A549 (cell line): ENCODE measurements around the gene HIGD1A.

Source experiments
- EHMT2 ChIP-seq: fragments of 200-600 bp; sonication (generic); IDR thresholded peaks from 2 replicates; pipeline ENCODE4 v1.6.1; 2016; ENCODE audit warnings: antibody characterized with exemption, low read depth, mild to moderate bottlenecking, moderate library complexity
- ESRRA ChIP-seq: fragments of 150-350 bp; IDR thresholded peaks from 2 replicates; pipeline ENCODE4 v1.6.1; 2014; ENCODE audit warnings: mild to moderate bottlenecking, low read length, borderline replicate concordance
- HOXA7 ChIP-seq: fragments of 250-450 bp; sonication (Bioruptor Pico); IDR thresholded peaks from 2 replicates; pipeline ENCODE4 v1.5.0; 2020; ENCODE audit warnings: mild to moderate bottlenecking, moderate library complexity
- JUNB ChIP-seq: fragments of >200 bp; sonication (Bioruptor Twin); formaldehyde crosslinking; IDR thresholded peaks from 2 replicates; pipeline ENCODE4 v1.6.1; 2016
- MYC ChIP-seq: IDR thresholded peaks from 2 replicates; pipeline ENCODE4 v1.6.1; 2012; ENCODE audit warnings: mild to moderate bottlenecking, inconsistent platforms, low read length, improper control_type of control experiment, borderline replicate concordance
- RAD21 ChIP-seq, 2 experiments: fragments of >200 bp in 1 of 2; sonication (Bioruptor Twin) in 1 of 2; formaldehyde crosslinking in 1 of 2; IDR thresholded peaks in 1 of 2; conservative IDR thresholded peaks in 1 of 2; 2 replicates in 1 of 2; 3 replicates in 1 of 2; pipeline ENCODE4 v1.6.1; 2012 to 2018; ENCODE audit warnings: inconsistent platforms in 1 of 2
- RFX5 ChIP-seq: fragments of 450-650 bp; IDR thresholded peaks from 2 replicates; pipeline ENCODE4 v1.7.1; 2014; ENCODE audit warnings: antibody characterized with exemption, mild to moderate bottlenecking, moderate library complexity
- TF ChIP-seq, protein P1 (sequence below): fragments of >200 bp; sonication (Bioruptor Twin); formaldehyde crosslinking; IDR thresholded peaks from 3 replicates; pipeline ENCODE4 v1.5.1; 2016

DNA sequence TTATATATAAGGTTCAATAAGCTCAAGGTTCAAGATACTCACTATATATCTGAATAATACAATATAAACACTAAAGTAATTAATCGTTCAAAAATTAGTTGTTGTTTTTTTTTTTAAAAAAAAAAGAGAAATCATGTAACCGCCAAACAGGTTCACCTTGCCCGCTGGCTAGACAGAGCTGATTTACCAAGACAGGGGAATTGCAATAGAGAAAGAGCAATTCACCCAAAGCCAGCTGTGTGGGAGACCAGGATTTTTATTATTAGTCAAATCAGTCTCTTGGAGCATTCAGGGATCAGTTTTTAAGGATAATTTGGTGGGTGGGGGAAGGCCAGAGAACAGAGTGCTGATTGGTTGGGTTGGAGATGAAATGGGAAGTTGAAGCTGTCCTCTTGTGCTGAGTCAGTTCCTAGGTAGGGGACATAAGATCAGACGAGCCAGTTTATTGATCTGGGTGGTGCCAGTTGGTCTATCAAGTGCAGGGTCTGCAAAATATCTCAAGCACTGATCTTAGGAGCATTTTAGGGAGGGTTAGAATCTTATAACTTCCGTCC is 7.9 kb downstream of the HIGD1A start:
- TF ChIP-seq RFX5 (no peak), MYC (no peak), HOXA7 (no peak), ESRRA (no peak), JUNB (no peak), RAD21 (conservative IDR thresholded peaks at IDR 0.05 in 1 of 2, IDR thresholded peaks at IDR 0.05 in 1 of 2) (no peak), EHMT2 (no peak)
- TF ChIP-seq, protein P1, sequence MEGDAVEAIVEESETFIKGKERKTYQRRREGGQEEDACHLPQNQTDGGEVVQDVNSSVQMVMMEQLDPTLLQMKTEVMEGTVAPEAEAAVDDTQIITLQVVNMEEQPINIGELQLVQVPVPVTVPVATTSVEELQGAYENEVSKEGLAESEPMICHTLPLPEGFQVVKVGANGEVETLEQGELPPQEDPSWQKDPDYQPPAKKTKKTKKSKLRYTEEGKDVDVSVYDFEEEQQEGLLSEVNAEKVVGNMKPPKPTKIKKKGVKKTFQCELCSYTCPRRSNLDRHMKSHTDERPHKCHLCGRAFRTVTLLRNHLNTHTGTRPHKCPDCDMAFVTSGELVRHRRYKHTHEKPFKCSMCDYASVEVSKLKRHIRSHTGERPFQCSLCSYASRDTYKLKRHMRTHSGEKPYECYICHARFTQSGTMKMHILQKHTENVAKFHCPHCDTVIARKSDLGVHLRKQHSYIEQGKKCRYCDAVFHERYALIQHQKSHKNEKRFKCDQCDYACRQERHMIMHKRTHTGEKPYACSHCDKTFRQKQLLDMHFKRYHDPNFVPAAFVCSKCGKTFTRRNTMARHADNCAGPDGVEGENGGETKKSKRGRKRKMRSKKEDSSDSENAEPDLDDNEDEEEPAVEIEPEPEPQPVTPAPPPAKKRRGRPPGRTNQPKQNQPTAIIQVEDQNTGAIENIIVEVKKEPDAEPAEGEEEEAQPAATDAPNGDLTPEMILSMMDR, result no peak
